ENCODE data around the gene TGFB1.
A peak's percentile ranks its signal among the peaks of the same experiment; 100 is the strongest.
"Not testable (repeated sequence)": the region's sequence is repeated elsewhere in the genome, so short reads cannot be mapped to it uniquely, and the experiment has no call there.

TGFB1 gene

DNA sequence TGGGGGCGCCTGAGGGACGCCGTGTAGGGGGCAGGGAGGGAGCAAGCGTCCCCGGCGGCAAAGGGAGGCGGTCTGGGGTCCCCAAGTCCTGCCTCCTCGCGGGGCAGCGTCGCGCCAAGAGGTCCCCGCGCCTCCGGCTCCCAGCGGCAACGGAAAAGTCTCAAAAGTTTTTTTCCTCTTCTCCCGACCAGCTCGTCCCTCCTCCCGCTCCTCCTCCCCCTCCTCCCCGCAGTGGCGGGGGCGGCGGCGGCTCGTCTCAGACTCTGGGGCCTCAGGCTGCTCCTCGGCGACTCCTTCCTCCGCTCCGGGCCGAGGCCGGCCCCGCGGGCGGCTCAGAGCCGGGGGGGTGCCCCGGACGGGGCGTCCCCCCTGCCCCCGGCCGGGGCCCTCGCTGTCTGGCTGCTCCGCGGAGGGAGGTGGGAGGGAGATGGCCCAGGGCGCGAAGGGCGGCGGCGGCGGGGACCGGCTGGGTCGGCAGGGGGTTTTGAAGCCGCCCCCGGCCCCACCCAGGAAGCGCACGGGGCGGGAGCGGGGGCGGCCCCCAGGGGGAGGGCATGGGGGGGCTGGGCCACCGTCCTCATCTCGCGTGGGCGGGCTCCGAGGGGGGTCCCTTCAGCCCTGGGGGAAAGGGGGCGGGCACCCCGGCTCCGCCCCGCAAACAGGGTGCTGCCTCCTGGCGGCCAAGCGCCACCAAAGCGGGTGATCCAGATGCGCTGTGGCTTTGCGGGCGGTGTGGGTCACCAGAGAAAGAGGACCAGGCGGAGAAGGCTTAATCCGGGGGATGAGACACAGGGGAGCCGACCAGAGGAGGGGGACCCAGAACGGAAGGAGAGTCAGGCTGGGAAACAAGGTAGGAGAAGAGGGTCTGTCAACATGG, at the start of gene TGFB1:
TGFB1 (minus strand) TSS at position 457 of the 877 bp plus-strand sequence. CDS start 878 bp downstream, outside the sequence.
- peak; percentile 95 for DNase-seq

GRCh38 chr19:41402010-41402409, 48.3 kb upstream of the TGFB1 start:
- no peak for DNase-seq

GRCh38 chr19:41401483-41401882, 47.8 kb upstream of the TGFB1 start:
- DNase-seq: no peak

DNA sequence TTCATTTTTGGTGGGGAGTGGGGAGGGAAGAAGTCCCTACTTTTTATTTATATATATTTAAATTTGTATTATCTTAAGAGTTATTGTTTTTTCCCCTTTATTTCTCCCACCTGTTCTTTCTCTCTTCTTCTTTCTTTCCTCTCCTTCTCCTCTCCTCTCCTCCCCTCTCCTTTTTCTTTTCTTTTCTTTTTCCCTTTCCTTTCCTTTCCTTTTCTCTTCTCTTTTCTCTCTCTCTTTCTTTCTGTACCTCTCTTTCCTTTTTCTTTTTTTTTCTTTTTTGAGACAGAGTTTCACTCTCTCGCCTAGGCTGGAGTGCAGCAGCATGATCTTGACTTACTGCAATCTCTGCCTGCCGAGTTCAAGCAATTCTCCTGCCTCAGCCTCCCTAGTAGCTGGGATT, 45.8 kb upstream of the TGFB1 start:
- DNase-seq: no peak

- no peak for DNase-seq
These were observed 45.4 kb upstream of the TGFB1 start for GRCh38 chr19:41399091-41399490.

DNA sequence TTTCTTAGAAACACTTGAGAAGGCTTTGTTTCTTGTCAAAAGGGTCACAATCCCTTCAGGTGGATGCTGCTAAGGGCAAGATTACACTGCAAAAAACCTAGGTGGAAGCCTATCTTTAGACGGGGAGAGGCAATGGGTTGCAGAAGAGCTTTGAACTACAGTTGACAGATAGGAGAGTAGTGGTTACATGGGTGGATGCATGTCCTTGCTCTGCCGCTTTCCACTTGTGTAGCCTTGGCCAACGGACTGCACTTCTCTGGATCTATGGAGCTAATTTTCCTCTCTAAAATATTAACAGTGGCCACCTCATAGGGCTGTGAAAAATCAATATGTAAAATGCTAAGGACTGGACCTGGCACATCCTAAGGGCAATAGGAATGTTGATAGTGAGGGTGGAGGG, 44.9 kb upstream of the TGFB1 start:
- no peak for DNase-seq

- peak; percentile 42 for DNase-seq
These were observed 44.3 kb upstream of the TGFB1 start for GRCh38 chr19:41398050-41398418.

DNA sequence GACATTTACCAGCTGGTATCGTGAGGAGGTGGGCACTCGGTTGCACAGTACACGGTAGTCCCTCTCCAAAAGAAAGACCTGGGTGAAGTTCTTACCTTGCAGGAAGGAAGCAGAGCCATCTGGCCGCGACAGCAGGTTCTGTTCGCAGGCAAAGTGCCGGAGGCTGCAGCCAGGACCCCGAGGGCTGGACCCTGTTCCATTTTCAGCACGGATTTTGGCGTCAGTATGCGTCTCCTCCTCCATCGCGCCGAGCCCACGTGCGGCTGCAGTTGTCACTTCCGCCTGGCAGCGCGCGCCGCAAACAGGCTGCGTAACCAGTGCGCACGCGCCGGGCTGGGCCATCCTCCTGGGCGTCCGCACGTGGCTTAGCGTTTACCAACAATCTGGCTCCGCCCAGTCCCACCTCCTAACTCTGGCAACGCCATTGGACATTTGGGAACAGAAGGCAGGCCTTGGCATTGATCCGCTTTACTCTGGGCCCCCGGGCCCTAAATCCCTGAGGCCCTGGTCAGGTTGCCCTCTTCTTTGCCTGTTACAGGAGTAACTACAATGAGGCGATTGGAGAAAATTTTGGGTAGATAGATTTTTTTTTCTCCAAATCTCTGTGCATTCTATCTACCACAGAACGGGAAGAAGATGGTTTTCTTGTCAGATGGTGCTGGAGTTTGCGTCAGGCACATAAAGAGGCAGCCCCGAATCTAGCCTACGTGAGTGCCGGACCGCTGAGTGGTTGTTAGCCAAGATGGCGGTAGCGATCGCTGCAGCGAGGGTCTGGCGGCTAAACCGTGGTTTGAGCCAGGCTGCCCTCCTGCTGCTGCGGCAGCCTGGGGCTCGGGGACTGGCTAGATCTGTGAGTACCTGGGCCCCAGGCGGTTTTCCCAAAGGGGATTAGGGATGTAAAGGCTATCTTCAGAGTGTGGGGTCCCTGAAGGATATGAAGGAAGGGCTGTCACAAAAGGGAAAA, 43.6 kb upstream of the TGFB1 start, which contains the start of the genes BCKDHA and EXOSC5:
BCKDHA (plus strand) TSS at position 733 of the 964 bp plus-strand sequence; CDS start at position 743, 10 bp downstream.
EXOSC5 (minus strand) TSS at position 274 of the 964 bp plus-strand sequence; CDS start at position 243, 31 bp downstream.
- peak; percentile 100 for DNase-seq

DNA sequence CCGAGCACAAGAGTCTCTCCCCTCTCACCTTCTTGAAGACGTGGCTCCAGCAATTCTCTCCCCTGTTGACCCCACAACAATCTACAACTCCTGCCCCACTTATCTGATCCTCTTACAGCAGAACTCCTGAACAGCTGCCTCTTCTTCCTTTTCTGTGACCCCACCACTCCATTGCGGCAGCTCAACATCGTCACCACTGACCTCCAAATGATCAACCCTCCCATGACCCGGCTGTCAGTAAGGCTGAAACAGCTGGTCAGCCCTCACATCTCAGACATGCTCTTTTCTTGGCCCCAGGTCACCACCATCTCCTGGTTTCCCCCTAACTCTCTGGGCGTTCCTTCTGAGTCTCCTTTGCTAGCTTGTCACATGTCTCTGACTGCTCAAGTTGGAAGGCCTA, 41.6 kb upstream of the TGFB1 start:
- no peak for DNase-seq

DNA sequence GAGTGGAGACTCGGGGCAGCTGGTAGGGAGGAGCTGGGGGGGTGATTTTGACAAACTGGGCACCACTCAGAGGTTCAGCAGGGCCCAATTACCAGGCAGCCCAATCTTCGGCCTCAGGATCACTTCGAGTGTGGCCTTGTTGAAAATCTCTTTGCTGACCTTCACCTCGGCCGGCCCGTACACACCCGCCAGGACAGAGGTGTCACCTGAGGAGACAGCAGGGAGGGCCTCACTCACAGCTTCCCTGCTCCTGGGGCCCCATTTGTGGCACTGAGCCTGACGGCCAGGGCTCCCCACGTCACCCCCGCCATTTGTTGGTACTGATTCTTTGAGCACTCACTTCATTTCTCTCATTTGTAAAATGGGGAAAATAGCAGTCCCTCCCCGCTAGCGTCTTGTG, 39.1 kb upstream of the TGFB1 start:
- no peak for DNase-seq

GRCh38 chr19:41391618-41392017, 37.9 kb upstream of the TGFB1 start:
- DNase-seq: no peak

DNA sequence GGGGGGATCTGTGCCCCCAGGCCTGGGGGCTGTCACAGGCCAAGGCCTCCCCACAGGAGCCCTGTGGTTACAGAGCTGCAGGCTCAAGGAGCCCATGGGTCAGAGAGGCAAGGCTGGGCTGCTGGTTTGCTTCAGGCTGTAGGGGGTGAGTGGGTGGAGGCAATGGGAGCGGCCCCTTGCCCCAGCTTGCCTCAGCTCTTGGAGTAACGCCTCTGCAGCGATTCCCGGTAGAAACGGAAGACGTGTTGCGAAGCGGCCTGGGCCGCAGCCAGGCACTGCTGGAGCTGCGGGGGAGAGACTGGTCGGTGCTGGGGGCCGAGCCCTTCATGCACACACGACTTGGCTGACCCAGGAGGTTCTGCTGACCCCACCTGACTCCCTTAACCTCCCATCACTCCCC, 32.7 kb upstream of the TGFB1 start:
- DNase-seq: no peak

DNA sequence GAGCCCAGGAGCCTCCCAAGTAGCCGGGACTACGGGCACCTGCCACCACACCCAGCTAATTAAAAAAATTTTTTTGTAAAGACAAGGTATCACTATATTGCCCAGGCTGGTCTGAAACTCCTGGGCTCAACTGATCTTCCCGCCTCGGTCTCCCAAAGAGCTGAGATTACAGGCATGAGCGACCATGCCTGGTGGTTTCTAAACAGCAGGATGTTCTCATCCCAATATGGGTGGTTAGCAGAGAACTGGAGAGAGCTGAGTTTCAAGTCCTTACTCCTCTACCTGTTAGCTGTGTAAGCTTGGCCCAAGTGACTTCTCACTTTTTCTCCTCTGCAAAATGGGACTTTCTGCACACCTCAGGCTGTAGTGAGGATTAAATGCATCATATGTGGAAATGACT, 30.6 kb upstream of the TGFB1 start:
- no peak for DNase-seq

DNA sequence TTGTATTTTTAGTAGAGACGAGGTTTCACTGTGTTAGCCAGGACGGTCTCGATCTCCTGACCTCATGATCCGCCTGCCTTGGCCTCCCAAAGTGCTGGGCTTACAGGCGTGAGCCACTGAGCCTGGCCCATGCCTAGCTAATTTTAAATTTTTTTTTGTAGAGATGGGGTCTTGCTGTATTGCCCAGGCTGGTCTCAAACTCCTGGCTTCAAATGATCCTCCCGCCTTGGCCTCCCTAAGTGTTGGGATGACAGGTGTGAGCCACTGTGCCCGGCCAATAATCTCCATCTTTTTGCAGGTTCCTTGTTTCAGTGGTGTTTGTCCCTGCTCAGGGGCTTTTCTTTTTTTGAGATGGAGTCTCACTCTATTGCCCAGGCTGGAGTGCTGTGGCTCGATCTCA, 27.8 kb upstream of the TGFB1 start:
- DNase-seq: not testable (repeated sequence)

DNA sequence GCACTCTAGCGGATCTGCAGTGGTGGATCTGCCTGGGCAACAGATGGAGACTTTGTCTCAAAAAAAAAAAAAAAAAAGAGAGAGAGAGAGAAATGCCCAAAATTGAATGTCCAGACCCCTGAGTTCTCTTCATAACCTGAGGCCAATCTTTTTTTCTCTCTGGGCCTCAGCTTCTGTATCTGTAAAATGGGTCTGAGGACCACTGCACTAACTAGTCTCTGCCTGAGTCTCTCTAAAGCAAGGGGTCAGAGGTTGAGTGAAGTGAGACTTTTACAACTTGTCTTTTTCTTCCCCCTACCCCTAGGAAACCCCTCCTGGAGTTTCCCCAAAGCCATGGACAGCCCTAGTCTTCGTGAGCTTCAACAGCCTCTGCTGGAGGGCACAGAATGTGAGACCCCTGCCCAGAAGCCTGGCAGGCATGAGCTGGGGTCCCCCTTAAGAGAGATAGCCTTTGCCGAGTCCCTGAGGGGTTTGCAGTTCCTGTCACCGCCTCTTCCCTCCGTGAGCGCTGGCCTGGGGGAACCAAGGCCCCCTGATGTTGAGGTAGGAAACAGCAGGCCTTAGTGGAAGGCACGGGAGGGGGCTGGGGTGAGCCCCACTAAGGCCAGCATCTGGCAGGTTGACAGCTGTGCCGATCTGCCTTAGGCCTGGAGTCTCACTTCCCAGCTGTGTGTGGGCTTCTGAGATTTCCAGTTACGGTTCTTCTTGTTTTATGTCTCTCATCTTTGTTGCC, 24.4 kb upstream of the TGFB1 start:
- peak; percentile 28 for DNase-seq

GRCh38 chr19:41376998-41377365, 23.3 kb upstream of the TGFB1 start:
- DNase-seq: peak; percentile 14

DNA sequence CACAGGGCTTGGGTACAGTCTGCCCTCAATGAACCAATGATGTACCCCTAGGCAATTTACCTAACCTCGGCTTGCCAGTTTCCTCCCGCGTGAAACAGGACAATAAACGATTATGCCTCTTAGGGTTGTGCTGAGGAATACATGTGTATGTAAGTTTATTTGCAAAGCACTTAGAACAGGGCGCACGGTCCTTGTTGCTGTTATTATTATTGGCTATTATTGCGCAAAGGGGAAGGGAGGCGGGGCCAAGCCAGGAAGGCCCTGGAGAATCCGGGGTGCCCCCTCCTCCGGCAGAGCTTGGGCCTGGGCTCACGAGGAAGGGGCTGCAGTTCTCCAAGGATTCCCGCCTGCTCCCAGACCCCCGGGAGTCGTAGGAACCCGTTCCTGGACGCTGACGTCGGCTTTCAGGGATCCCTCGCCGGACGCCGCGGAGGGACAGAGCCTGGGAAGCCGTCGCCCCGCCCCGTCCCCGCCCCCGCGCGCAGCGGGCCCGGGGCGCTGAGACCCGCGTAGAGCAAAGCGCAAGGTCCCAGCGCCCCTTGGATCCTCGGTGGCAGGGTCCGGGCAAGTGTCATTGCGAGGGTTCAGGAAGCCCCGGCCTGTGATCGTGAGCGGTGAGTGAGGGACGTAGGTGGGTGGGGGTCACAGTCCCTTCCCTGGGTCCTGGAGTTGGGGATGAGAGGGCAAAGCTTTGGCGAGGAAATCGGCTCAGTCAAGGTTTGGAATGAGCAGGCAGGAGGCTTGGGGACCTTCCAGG, 22.7 kb upstream of the TGFB1 start, which contains the start of gene TMEM91:
TMEM91 (plus strand) TSS at position 293 of the 757 bp plus-strand sequence. CDS start 1,777 bp downstream, outside the sequence.
- peak; percentile 35 for DNase-seq

DNA sequence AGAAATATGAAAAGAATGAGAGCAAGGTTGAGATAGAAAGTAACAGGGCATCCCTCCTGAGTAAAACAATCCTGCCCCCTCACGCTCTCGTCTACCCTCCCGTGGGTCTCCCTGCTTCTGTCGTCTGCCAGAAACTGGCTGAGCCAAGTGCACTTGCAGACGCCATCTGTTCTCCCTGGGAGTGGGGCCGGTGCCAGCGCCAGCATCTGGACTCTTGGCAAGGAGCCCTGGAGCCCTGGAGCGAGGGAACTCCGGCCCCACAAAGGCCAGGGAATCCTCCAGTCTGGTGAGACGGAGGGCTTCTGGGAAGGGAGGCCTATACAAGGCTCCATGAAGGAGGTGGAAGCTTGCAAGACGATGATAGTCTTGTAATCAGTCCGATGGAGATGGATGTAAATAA, 20.3 kb upstream of the TGFB1 start:
- no peak for DNase-seq

GRCh38 chr19:41372501-41372900, 18.8 kb upstream of the TGFB1 start:
- DNase-seq: no peak

DNA sequence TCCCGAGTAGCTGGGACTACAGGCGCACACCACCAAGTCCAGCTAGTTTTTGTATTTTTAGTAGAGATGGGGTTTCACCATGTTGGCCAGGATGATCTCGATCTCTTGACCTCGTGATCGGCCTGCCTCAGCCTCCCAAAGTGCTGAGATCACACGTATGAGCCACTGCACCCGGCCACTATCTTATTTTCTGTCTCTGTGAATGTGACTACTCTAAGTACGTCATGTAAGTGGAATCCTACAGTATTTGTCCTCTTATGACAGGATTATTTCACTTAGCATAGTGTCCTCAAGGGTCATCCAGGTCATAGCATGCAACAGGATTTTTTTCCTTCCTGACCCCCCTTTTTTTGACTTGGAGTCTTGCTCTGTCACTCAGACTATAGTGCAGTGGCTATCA, 17.8 kb upstream of the TGFB1 start:
- DNase-seq: no peak

DNA sequence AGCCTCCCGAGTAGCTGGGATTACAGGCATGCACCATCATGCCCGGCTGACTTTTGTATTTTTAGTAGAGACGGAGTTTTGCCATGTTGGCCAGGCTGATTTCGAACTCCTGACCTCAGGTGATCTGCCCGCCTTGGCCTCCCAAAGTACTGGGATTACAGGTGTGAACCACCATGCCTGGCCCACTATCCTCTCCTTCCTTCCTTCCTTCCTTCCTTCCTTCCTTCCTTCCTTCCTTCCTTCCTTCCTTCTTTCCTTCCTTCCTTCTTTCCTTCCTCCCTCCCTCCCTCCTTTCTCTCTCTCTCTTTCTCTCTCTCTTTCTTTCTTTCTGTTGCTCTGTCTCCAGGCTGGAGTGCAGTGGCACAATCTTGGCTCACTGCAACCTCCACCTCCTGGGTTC, 17.4 kb upstream of the TGFB1 start:
- not testable (repeated sequence) for DNase-seq

GRCh38 chr19:41369769-41370168, 16.0 kb upstream of the TGFB1 start:
- DNase-seq: no peak
